PC-3 (cell line): ENCODE measurements around the gene CORT.

Experiments used
- CTCF ChIP-seq: fragments of 300-600 bp; sonication (generic); conservative IDR thresholded peaks from 2 replicates; pipeline ENCODE4 v1.5.1; 2017; ENCODE audit warnings: antibody characterized with exemption, low read depth, mild to moderate bottlenecking, low read length
- EZH2phosphoT487 ChIP-seq: fragments of 300-600 bp; sonication (generic); IDR thresholded peaks from 2 replicates; pipeline ENCODE4 v1.6.1; 2018; ENCODE audit warnings: mild to moderate bottlenecking, antibody characterized with exemption, low read length, borderline replicate concordance

GRCh38 chr1:10456048-10456447, 6.2 kb downstream of the CORT start:
- no peak for TF ChIP-seq CTCF
- no peak for TF ChIP-seq EZH2phosphoT487
